Endodermal cell (in vitro differentiated cells): ENCODE data around the gene NXPH4. TPM values are rescaled to one million over a fixed set of nuclear protein-coding genes. Genes with fewer than 3 reads are reported as not detected.

Experiments used
- DNase-seq: peaks from one replicate; pipeline ENCODE4 v3.0.0-alpha.2; 2017
- H3K27ac ChIP-seq: 2 replicates; pipeline ENCODE4 v1.5.1; 2013; ENCODE audit warnings: mild to moderate bottlenecking, low read depth, low read length, moderate library complexity
- H3K27me3 ChIP-seq: 2 replicates; pipeline ENCODE4 v1.6.1; 2013; ENCODE audit warnings: mild to moderate bottlenecking, low read length, moderate library complexity; ENCODE audit not compliant: insufficient read depth, control insufficient read depth, poor library complexity, severe bottlenecking
- H3K36me3 ChIP-seq: 2 replicates; pipeline ENCODE4 v1.7.0; 2013; ENCODE audit warnings: mild to moderate bottlenecking, low read length, moderate library complexity; ENCODE audit not compliant: control insufficient read depth, insufficient read depth
- H3K4me1 ChIP-seq: one replicate; pipeline ENCODE4 v1.7.0; 2013; ENCODE audit warnings: low read length; ENCODE audit not compliant: control insufficient read depth, insufficient read depth
- H3K4me3 ChIP-seq: 2 replicates; pipeline ENCODE4 v1.5.1; 2013; ENCODE audit warnings: mild to moderate bottlenecking, low read length, moderate library complexity
- H3K9ac ChIP-seq: 2 replicates; pipeline ENCODE4 v1.6.1; 2013; ENCODE audit warnings: mild to moderate bottlenecking, low read length, moderate library complexity; ENCODE audit not compliant: poor library complexity, severe bottlenecking; ENCODE audit errors: extremely low read depth
- H3K9me3 ChIP-seq: 2 replicates; pipeline ENCODE4 v1.6.1; 2013; ENCODE audit warnings: mild to moderate bottlenecking, low read length, moderate library complexity; ENCODE audit not compliant: control insufficient read depth
- H3K27ac Mint-ChIP-seq: 2 replicates; pipeline ENCODE4 v1.8.0; 2020; ENCODE audit warnings: mixed read lengths
- H3K27me3 Mint-ChIP-seq: 2 replicates; pipeline ENCODE4 v1.8.0; 2021; ENCODE audit warnings: mild to moderate bottlenecking, mixed read lengths; ENCODE audit not compliant: insufficient read depth
- H3K36me3 Mint-ChIP-seq: 2 replicates; pipeline ENCODE4 v1.8.0; 2020; ENCODE audit warnings: low read depth, mixed read lengths
- H3K4me1 Mint-ChIP-seq: 2 replicates; pipeline ENCODE4 v1.8.0; 2020; ENCODE audit warnings: mixed read lengths
- H3K4me3 Mint-ChIP-seq: 2 replicates; pipeline ENCODE4 v1.8.0; 2020; ENCODE audit warnings: mild to moderate bottlenecking, moderate library complexity, mixed read lengths
- H3K9me3 Mint-ChIP-seq: 2 replicates; pipeline ENCODE4 v1.8.0; 2020; ENCODE audit warnings: mild to moderate bottlenecking, mixed read lengths
- CTCF ChIP-seq: fragments of 200-600 bp; sonication (generic); conservative IDR thresholded peaks from 2 replicates; pipeline ENCODE4 v1.5.0; 2021; ENCODE audit warnings: antibody characterized with exemption, mild to moderate bottlenecking
- WGBS, 2 experiments: methylation state at CpG; one replicate each; pipeline versions ENCODE4 v1.1.5 to v1.1.7; 2013; ENCODE audit warnings: missing lambda C conversion rate in 2 of 2, mixed read lengths in 1 of 2; ENCODE audit not compliant: insufficient coverage in 1 of 2, insufficient read length in 1 of 2; 5-methylcytosine and 5-hydroxymethylcytosine counted together
- total RNA-seq, 2 donors: library from RNA; stranded (reverse); fragmentation: NEBNext Ultra II Directional in 1 of 2; extraction: Animal tissue kit (Norgen Biotek cat#: 25700) in 1 of 2; gene quantifications; 2 replicates in 1 of 2; 3 replicates in 1 of 2; pipeline ENCODE4 v1.2.1, GENCODE V29; 2021

The NXPH4 gene
- total RNA-seq, 2 donors from 2014 or later = 0.31 to 1.1 TPM

GRCh38 chr12:57234233-57234570 lies 17.6 kb downstream of the NXPH4 start:
- H3K27ac Mint-ChIP-seq = no peak overlapping the region
- peaks cover 48% of the 10 kb centered on the region for H3K27me3 Mint-ChIP-seq
- no peak for DNase-seq
- H3K27me3 ChIP-seq = peaks cover 51% of the 10 kb centered on the region
- no peak overlapping the region for H3K4me3 ChIP-seq
- H3K9me3 ChIP-seq = no peaks in the 10 kb centered on the region
- H3K4me1 ChIP-seq = peaks cover 16% of the 10 kb centered on the region
- H3K36me3 ChIP-seq = peaks cover 41% of the 10 kb centered on the region
- peaks cover 22% of the 10 kb centered on the region for H3K4me1 Mint-ChIP-seq
- no peak overlapping the region for H3K9ac ChIP-seq
- peaks cover 40% of the 10 kb centered on the region for H3K36me3 Mint-ChIP-seq
- TF ChIP-seq CTCF = no peak
- 89 to 90% methylated on average over 3 of the region's 3 CpGs for WGBS, 2 experiments
- H3K27ac ChIP-seq = no peak overlapping the region
- no peak overlapping the region for H3K4me3 Mint-ChIP-seq
- no peaks in the 10 kb centered on the region for H3K9me3 Mint-ChIP-seq

- H3K4me1 ChIP-seq = peaks cover 16% of the 10 kb centered on the region
- Mint-ChIP-seq H3K4me1 (peaks cover 22% of the 10 kb centered on the region), H3K36me3 (peaks cover 40% of the 10 kb centered on the region), H3K9me3 (no peaks in the 10 kb centered on the region), H3K27me3 (peaks cover 50% of the 10 kb centered on the region), H3K4me3 (no peak overlapping the region), H3K27ac (no peak overlapping the region)
- H3K27me3 ChIP-seq = peaks cover 54% of the 10 kb centered on the region
- H3K27ac ChIP-seq = no peak overlapping the region
- no peaks in the 10 kb centered on the region for H3K9me3 ChIP-seq
- H3K4me3 ChIP-seq = no peak overlapping the region
- no peak for DNase-seq
- peaks cover 41% of the 10 kb centered on the region for H3K36me3 ChIP-seq
- 92 to 93% methylated on average over 5 to 10 of the region's 10 CpGs for WGBS, 2 experiments
- TF ChIP-seq CTCF = no peak
- no peak overlapping the region for H3K9ac ChIP-seq
These were observed 18.0 kb downstream of the NXPH4 start for GRCh38 chr12:57234571-57235016.

GRCh38 chr12:57235017-57235727 lies 18.6 kb downstream of the NXPH4 start:
- H3K4me3 Mint-ChIP-seq = no peak overlapping the region
- Histone ChIP-seq H3K4me1 (peaks cover 16% of the 10 kb centered on the region), H3K9ac (no peak overlapping the region), H3K4me3 (no peak overlapping the region), H3K9me3 (no peaks in the 10 kb centered on the region), H3K36me3 (peaks cover 41% of the 10 kb centered on the region), H3K27ac (no peak overlapping the region), H3K27me3 (peaks cover 60% of the 10 kb centered on the region)
- TF ChIP-seq CTCF = no peak
- peak; percentile 91 for DNase-seq
- H3K27me3 Mint-ChIP-seq = peaks cover 56% of the 10 kb centered on the region
- no peak overlapping the region for H3K27ac Mint-ChIP-seq
- 79 to 89% methylated on average over 14 to 26 of the region's 26 CpGs for WGBS, 2 experiments
- peaks cover 22% of the 10 kb centered on the region for H3K4me1 Mint-ChIP-seq
- H3K9me3 Mint-ChIP-seq = no peaks in the 10 kb centered on the region
- H3K36me3 Mint-ChIP-seq = peaks cover 40% of the 10 kb centered on the region
